Left renal pelvis (tissue), 4 donors: ENCODE data around the gene LMBR1L. TPM values are rescaled to one million over a fixed set of nuclear protein-coding genes. Genes with fewer than 3 reads are reported as not detected.

Source experiments
- DNase-seq, 4 donors: peaks; one replicate each; pipeline ENCODE4 v3.0.0-alpha.2; 2013; ENCODE audit warnings: low read depth in 4 of 4, low spot score in 3 of 4
- polyA plus RNA-seq, 4 donors: library from polyadenylated mRNA; unstranded; fragments of 120-200 nt; gene quantifications; one replicate each; pipeline ENCODE4 v1.2.1, GENCODE V29; 2013; ENCODE audit not compliant: insufficient read length in 4 of 4

LMBR1L gene
- polyA plus RNA-seq, 4 donors, result 59.8 to 100 (median 80.3) TPM

- no peak for DNase-seq
Observed at GRCh38 chr12:49126852-49127763, 16.5 kb upstream of the LMBR1L start.

GRCh38 chr12:49121047-49121696 lies 10.5 kb upstream of the LMBR1L start:
- peak in 1 of 4 donors; percentile 24 for DNase-seq

- DNase-seq, result no peak
Observed at GRCh38 chr12:49111206-49111605, 559 bp upstream of the LMBR1L start.

GRCh38 chr12:49109641-49110463 lies 795 bp downstream of the LMBR1L start:
- DNase-seq, result no peak

GRCh38 chr12:49108958-49109404 lies 1.7 kb downstream of the LMBR1L start:
- DNase-seq, result no peak

- DNase-seq, result no peak
Observed at GRCh38 chr12:49105504-49106084, 5.1 kb downstream of the LMBR1L start.

- no peak for DNase-seq
Observed at GRCh38 chr12:49104822-49105221, 5.8 kb downstream of the LMBR1L start.

GRCh38 chr12:49100380-49100779 lies 10.3 kb downstream of the LMBR1L start:
- DNase-seq, result no peak

- no peak for DNase-seq
Observed at GRCh38 chr12:49098703-49099102, 11.9 kb downstream of the LMBR1L start.

GRCh38 chr12:49098035-49098451 lies 12.6 kb downstream of the LMBR1L start:
- DNase-seq, result no peak

- no peak for DNase-seq
Observed at GRCh38 chr12:49097381-49097780, 13.3 kb downstream of the LMBR1L start.

- no peak for DNase-seq
Observed at GRCh38 chr12:49094975-49095365, 15.7 kb downstream of the LMBR1L start.

GRCh38 chr12:49094160-49094974 lies 16.3 kb downstream of the LMBR1L start, which contains the start of gene DHH:
Gene DHH, minus strand, starts transcription at chr12:49094801. Its CDS starts 289 bp downstream, at chr12:49094512.
- no peak for DNase-seq

GRCh38 chr12:49093792-49094159 lies 16.9 kb downstream of the LMBR1L start:
- DNase-seq, result no peak

- no peak for DNase-seq
Observed at GRCh38 chr12:49092816-49093406, 17.7 kb downstream of the LMBR1L start.

- DNase-seq, result no peak
Observed at GRCh38 chr12:49092086-49092815, 18.4 kb downstream of the LMBR1L start.

- no peak for DNase-seq
Observed at GRCh38 chr12:49091836-49092085, 18.9 kb downstream of the LMBR1L start.

GRCh38 chr12:49091056-49091835 lies 19.4 kb downstream of the LMBR1L start:
- no peak for DNase-seq
